Activated CD4-positive, alpha-beta T cell treated with anti-CD3 and anti-CD28 coated beads for 1 hour (primary cell): ENCODE results near the gene AMFR.

Experiments
- DNase-seq: peaks from one replicate; pipeline ENCODE4 v3.0.0-alpha.2; 2020

AMFR gene

GRCh38 chr16:56362057-56362655, 63.2 kb downstream of the AMFR start:
- DNase-seq = no peak

DNA sequence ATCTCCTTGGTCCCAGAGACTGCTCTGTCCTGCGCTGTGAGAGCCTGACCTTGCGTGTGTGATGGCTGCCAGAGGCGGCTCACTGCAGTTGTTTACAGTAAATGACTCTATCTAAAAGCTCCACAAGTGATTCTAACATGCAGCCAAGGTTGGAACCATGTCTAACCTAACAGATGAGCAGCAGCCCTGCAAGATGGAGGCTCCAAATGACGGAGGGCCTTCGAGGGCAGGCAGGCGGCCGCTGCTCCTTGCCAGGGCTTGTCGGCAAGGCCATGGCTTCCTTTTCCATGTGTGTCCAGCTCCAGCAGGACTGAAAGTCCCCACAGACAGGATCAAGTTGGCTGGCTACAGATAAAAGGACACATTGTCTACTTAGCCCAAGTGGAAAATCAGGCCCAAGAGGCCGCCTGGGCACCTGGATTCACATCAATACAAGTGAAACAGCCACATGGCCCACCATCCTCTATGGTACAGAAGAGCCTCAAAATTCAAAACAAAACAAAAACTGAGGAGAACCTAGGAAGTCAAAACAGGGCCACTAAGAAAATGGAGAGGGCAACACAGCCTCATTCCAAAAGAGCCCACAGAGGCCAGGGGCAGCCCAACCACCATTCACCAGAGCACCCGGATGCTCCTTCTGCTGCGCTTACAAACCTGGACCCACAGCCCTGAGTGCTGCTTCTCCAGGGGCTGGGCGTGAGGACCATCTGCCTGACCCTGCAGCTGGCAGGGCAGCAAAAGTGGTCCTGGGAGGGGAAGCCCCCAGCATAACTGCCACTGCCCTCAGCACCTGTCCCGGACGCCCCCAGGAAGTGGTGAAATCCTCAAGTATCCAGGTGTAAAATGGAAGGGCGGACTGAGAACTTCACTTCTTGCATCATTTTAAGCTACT, 65.0 kb downstream of the AMFR start:
- DNase-seq = no peak

DNA sequence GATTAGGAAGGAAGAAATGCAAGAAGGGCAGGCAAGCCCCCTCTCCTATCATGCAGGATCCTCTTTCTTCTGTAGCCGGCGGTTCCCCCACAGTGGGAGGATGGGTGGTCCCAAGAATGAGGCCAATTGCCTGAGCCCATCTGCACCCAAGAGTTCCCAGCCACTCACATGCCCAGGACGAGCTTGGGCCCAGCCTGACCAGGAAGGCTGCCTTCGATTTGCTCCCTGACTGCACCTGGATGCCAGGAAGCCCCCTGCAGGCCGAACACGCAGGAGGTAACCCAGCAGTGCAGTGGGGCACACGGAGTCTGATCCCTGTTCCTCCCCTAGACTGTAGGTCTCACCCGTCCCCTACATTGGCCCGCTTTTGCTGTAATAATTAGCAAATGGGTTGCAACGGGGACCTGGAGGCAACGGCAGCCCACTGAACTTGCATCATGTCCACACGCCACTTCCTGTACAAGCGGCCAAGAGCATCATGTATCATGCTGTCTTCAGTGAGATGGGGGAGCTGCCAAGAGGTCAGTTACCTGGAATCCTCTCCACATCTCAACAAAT, 67.5 kb downstream of the AMFR start:
- DNase-seq = peak; percentile 6

DNA sequence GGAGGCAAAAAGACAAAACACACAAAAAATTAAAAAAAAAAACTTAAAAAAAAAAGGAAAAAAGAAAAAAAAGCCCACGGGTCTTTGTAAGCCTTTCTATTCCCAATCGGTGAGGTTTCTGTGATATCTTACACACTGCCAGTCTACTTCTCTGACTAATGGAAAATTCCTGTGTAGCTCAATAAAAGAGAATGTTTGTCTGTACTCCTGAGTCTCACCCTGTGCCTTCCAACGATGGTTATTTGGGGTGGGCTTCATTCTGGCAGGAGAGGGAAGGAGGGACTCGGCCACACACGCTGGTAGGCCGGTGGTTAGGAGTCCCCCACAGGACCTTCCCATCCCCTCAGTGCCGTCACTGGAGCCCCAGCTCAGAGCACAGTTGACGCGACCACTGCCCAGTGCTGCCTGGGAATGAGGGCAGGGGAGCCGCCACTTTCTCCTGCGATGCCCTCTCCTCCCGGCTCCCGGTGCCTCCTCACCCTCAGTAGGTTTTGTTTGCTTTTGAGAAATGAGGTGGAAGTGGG, 68.0 kb downstream of the AMFR start:
- peak; percentile 8 for DNase-seq

DNA sequence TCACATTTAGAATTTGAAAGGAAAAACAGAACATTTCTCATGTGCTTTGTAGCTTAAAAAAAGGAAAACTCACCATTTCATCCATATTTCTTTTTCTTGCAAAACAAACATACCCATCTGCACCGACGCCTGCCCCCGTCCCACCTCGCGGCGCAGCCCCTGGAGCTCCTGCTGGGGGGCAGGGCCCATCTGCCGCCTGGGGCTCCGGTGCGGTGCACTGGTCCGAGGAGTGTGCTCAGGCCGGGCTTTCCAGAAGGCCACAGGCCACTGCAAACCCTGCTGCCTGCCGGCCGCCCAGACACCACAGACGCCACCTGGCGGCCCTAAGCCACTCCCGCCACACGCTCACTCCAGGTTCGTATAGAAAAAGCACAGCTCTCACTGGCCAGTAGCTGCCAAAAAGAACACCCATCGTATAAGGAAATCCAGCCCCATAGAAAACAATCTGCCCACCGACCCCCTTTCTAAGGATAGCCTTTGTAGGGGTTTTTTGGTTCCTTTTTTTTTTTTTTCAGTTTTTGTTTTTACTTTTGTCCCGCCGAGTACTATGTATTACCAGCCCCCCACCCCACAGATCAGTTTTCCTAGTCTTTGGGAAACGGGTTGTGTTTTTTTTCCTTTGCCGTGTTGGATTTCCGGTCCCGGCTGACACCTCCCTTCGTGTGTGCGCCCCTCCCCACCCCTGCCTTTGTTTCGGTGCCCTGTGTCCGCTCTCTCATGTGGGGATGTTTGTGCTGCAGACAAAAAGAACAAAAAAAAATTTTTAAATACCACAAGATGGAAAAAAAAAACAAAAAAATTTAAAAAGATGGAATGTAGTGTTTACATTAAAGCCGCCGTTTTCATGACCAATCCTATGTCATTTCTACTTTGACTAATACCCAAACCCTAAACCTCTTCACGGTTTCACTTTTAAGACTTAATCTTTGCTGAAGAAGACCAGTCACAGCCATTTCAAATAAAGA, 68.8 kb downstream of the AMFR start:
- peak; percentile 32 for DNase-seq

GRCh38 chr16:56355786-56356275, 69.5 kb downstream of the AMFR start:
- DNase-seq = no peak

- no peak for DNase-seq
Measured at GRCh38 chr16:56355221-56355620, 70.1 kb downstream of the AMFR start.

- DNase-seq = no peak
Measured at GRCh38 chr16:56354746-56355145, 70.6 kb downstream of the AMFR start.

GRCh38 chr16:56354016-56354415, 71.3 kb downstream of the AMFR start:
- no peak for DNase-seq

GRCh38 chr16:56353054-56353921, 72.1 kb downstream of the AMFR start:
- no peak for DNase-seq

- no peak for DNase-seq
Measured at GRCh38 chr16:56352351-56353053, 72.8 kb downstream of the AMFR start.

DNA sequence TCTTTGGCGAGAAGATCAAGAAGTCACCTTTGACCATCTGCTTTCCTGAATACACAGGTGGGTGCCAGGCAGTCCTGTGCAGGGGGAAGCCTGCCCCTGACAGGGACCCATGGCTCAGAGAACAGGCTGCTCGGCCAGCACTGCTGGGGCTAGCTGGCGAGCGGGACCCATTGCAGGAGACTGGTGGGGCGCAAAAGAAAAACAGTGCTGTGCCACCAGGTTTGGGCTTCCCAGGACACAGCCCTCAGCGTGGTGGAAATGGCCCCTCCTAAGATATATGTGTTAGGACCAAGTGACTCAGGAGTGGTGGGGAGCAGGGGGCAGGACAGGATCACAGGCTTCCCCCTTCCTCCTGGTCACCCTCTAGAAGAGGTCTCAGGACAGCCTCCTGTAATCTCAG, 73.9 kb downstream of the AMFR start:
- no peak for DNase-seq

GRCh38 chr16:56350491-56351405, 74.6 kb downstream of the AMFR start:
- DNase-seq = no peak

DNA sequence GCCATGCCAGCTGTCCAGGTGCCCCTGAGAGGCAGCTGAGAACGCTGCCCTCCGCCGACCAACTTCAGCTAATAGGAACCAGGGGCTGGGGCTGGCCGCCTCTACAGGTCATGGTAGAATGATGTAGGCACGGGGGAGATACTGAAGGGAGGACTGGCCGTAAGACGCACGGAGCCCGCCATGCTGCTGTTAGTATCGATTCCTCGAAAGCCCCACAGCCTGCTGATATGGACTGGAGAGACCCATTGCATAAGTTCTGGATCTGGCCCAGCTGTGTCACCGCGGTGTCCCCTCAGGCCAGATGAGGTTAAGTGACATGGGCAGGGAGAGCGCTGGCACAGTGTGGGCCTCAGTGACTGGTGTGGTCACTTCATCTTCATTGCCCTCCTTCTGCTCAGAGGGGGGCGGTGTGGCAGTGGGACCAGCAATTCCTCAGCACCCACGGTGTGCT, 75.6 kb downstream of the AMFR start:
- no peak for DNase-seq

DNA sequence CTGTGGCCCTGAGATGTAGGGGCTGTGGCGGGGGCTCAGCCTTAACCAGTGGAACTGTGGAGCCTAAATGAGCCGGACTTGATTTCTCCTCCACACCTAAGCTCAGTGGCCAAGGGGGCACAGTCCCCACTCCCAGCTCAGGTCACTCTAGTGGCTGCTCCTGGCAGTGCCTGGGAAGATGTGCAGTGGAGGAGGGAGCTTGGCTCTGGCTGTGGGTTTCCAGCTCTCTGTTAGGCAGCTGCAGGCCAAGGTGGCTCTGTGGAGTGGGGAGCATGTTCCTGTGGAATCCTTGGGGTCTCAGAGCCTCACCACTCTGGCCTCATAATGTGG, 76.3 kb downstream of the AMFR start:
- DNase-seq = no peak

DNA sequence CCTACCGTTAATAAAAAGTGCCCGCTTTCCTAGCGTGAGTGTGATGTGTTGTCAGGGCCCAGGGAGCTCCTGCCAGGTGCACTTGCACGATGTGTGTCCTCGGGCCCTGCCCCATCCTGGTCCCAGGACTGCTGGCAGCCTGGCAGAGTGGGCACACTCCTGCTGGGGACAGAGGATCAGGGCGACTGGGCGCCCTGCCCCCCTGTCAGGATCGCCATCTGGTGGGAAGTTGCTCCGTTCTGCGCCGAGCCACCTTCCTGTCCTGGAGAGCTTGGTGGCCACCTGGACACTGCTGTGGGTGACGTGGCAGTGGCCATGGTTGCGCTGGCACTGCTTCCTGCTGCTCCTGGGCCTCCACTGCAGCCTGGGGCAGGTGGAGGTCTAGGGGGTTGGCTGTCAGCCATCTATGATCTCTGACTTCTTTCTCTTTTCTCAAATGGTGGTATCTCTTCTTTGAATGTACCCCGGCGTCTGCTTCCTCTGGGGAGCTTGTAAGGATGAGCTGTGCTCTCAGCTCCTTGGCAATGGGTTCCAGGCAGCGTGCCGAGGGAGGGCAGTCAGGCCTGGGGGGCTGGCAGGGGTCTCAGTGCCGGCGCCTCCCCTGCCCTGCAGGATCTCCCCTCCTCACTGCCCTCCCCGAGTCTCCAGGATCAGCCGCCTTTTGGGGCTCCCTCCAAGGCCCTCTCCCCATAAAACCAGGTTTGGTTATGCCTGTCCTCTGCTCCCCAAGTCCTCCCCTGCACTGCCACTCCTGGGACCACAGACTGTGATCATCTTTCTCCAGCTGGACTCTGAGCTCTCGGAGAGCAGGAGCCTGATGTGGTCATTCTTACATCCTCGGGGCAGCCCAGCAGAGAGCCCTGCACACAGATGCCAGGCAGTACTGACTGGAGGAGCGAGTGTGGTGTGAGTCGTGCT, 76.9 kb downstream of the AMFR start:
- no peak for DNase-seq

DNA sequence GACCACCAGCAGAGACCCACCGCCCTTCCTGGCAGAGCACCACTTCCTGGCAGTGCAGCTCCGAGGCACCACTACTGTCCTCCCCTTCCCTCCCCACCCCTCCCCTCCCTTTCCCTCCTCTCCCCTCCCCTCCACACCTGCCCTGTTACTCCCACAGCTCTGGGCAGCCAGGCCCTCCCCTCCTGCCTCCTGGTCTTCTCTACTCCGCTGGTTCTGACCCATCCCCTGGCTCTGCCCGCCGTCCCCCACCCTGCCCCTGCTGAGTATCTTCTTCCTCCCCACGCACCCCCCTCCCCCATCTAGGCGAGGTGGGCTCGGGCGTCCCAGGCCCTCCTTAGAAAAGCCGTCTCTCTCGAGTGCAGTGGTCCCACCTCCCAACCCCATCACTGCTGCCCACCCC, 77.7 kb downstream of the AMFR start:
- DNase-seq = no peak

- no peak for DNase-seq
Measured at GRCh38 chr16:56347166-56347565, 78.2 kb downstream of the AMFR start.
